Measurements from ENCODE around the gene CDKL1.
A peak's percentile ranks its signal among the peaks of the same experiment; 100 is the strongest.
"Not testable (repeated sequence)": the region's sequence is repeated elsewhere in the genome, so short reads cannot be mapped to it uniquely, and the experiment has no call there.

Gene CDKL1

GRCh38 chr14:50375760-50376159 lies 20.9 kb downstream of the CDKL1 start:
- Histone ChIP-seq H3K27me3 (ENCODE audit: control insufficient read depth in 1 of 2, insufficient read depth in 2 of 2, low read length in 2 of 2) (no peaks in the 10 kb centered on the region), H3K9ac (ENCODE audit: low read depth in 1 of 2, low read length in 2 of 2) (no peak overlapping the region), H3K36me3 (ENCODE audit: control insufficient read depth in 1 of 2, insufficient read depth in 2 of 2, low read length in 2 of 2) (peaks cover 12 to 14% of the 10 kb centered on the region in 2 donors), H3K4me1 (ENCODE audit: control insufficient read depth in 1 of 2, insufficient read depth in 2 of 2, low read length in 2 of 2) (no peaks in the 10 kb centered on the region), H3K9me3 (ENCODE audit: control insufficient read depth in 1 of 2, low read length in 2 of 2) (no peaks in the 10 kb centered on the region), H3K27ac (ENCODE audit: low read depth, low read length) (no peak overlapping the region), H3K4me3 (ENCODE audit: low read depth in 1 of 2, low read length in 2 of 2) (no peak overlapping the region)

DNA sequence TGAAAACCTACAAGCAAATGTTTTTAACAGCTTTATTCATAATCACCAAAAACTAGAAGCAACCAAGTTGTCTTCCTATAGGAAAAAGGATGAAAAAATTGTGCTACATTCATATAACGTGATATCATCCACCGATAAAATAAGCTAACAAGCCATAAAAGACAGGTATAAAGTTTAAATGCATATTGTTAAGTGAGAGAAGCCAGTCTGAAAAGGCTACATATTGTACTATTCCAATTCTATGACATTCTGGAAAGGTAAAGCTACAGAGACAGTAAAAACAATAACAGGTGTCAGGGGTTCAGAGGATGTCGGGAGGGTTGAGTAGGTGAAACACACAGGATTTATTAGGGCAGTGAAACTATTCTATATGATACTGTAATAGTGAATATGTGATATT lies 22.7 kb downstream of the CDKL1 start:
- H3K36me3 ChIP-seq (ENCODE audit: control insufficient read depth in 1 of 2, insufficient read depth in 2 of 2, low read length in 2 of 2): peaks cover 9 to 11% of the 10 kb centered on the region in 2 donors
- no peaks in the 10 kb centered on the region for H3K27me3 ChIP-seq (ENCODE audit: control insufficient read depth in 1 of 2, insufficient read depth in 2 of 2, low read length in 2 of 2)
- no peak overlapping the region for H3K9ac ChIP-seq (ENCODE audit: low read depth in 1 of 2, low read length in 2 of 2)
- no peak overlapping the region for H3K4me3 ChIP-seq (ENCODE audit: low read depth in 1 of 2, low read length in 2 of 2)
- H3K9me3 ChIP-seq (ENCODE audit: control insufficient read depth in 1 of 2, low read length in 2 of 2): no peaks in the 10 kb centered on the region
- no peaks in the 10 kb centered on the region for H3K4me1 ChIP-seq (ENCODE audit: control insufficient read depth in 1 of 2, insufficient read depth in 2 of 2, low read length in 2 of 2)
- no peak overlapping the region for H3K27ac ChIP-seq (ENCODE audit: low read depth, low read length)

DNA sequence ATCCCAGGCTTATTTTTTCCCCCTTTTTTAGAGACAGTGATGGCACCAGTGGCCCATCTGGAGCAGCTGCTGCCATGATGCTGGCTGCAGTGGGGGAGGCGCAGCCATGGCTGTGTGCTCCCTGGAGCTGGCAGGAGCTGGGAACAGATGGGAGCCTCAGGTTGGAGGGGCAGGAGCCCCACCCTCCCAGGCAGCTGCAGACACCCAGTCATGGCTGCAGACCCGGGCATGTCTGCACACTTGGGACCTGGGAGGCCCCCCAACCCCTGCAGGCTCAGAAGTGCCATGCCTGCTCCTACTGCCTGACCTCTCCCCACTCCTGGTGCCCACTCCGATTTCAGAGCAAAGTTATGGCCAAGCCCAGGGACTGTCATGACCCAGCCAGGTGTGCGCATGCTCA lies 25.1 kb downstream of the CDKL1 start:
- H3K4me1 ChIP-seq (ENCODE audit: control insufficient read depth in 1 of 2, insufficient read depth in 2 of 2, low read length in 2 of 2): peaks cover 5 to 11% of the 10 kb centered on the region in 2 donors
- H3K27me3 ChIP-seq (ENCODE audit: control insufficient read depth in 1 of 2, insufficient read depth in 2 of 2, low read length in 2 of 2): no peaks in the 10 kb centered on the region
- no peak overlapping the region for H3K9ac ChIP-seq (ENCODE audit: low read depth in 1 of 2, low read length in 2 of 2)
- H3K27ac ChIP-seq (ENCODE audit: low read depth, low read length): no peak overlapping the region
- no peaks in the 10 kb centered on the region for H3K9me3 ChIP-seq (ENCODE audit: control insufficient read depth in 1 of 2, low read length in 2 of 2)
- H3K4me3 ChIP-seq (ENCODE audit: low read depth in 1 of 2, low read length in 2 of 2): no peak overlapping the region
- no peaks in the 10 kb centered on the region for H3K36me3 ChIP-seq (ENCODE audit: control insufficient read depth in 1 of 2, insufficient read depth in 2 of 2, low read length in 2 of 2)

- H3K4me3 ChIP-seq (ENCODE audit: low read depth in 1 of 2, low read length in 2 of 2): no peak overlapping the region
- H3K27ac ChIP-seq (ENCODE audit: low read depth, low read length): peak overlapping the region; percentile 6
- no peaks in the 10 kb centered on the region for H3K36me3 ChIP-seq (ENCODE audit: control insufficient read depth in 1 of 2, insufficient read depth in 2 of 2, low read length in 2 of 2)
- H3K27me3 ChIP-seq (ENCODE audit: control insufficient read depth in 1 of 2, insufficient read depth in 2 of 2, low read length in 2 of 2): no peaks in the 10 kb centered on the region
- H3K4me1 ChIP-seq (ENCODE audit: control insufficient read depth in 1 of 2, insufficient read depth in 2 of 2, low read length in 2 of 2): peaks cover 33 to 40% of the 10 kb centered on the region in 2 donors
- H3K9ac ChIP-seq (ENCODE audit: low read depth in 1 of 2, low read length in 2 of 2): no peak overlapping the region
- no peaks in the 10 kb centered on the region for H3K9me3 ChIP-seq (ENCODE audit: control insufficient read depth in 1 of 2, low read length in 2 of 2)
Observed at GRCh38 chr14:50366589-50366988, 30.1 kb downstream of the CDKL1 start.

DNA sequence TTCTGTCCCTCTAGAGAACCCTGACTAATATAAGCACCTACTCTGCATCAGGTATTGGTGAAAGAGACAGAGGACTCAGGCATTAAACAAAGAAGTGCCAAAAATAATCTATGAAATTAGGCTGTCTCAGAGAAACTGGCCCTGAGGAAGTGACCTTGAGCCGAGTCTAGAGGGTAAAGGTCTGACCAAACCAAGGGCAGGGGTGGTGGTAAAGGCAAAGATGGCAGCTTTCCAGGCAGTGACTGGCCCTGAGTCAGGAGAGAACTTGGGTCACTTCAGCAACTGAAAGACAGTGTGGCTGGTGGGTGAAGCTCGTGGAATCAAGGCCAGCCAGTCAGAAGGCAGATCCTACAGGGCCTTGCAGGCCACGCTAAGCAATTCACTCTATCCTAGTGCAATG lies 30.6 kb downstream of the CDKL1 start:
- H3K9me3 ChIP-seq (ENCODE audit: control insufficient read depth in 1 of 2, low read length in 2 of 2): no peaks in the 10 kb centered on the region
- H3K27ac ChIP-seq (ENCODE audit: low read depth, low read length): peak overlapping the region; percentile 6
- no peak overlapping the region for H3K9ac ChIP-seq (ENCODE audit: low read depth in 1 of 2, low read length in 2 of 2)
- no peaks in the 10 kb centered on the region for H3K36me3 ChIP-seq (ENCODE audit: control insufficient read depth in 1 of 2, insufficient read depth in 2 of 2, low read length in 2 of 2)
- peaks cover 33 to 40% of the 10 kb centered on the region in 2 donors for H3K4me1 ChIP-seq (ENCODE audit: control insufficient read depth in 1 of 2, insufficient read depth in 2 of 2, low read length in 2 of 2)
- H3K4me3 ChIP-seq (ENCODE audit: low read depth in 1 of 2, low read length in 2 of 2): no peak overlapping the region
- no peaks in the 10 kb centered on the region for H3K27me3 ChIP-seq (ENCODE audit: control insufficient read depth in 1 of 2, insufficient read depth in 2 of 2, low read length in 2 of 2)

DNA sequence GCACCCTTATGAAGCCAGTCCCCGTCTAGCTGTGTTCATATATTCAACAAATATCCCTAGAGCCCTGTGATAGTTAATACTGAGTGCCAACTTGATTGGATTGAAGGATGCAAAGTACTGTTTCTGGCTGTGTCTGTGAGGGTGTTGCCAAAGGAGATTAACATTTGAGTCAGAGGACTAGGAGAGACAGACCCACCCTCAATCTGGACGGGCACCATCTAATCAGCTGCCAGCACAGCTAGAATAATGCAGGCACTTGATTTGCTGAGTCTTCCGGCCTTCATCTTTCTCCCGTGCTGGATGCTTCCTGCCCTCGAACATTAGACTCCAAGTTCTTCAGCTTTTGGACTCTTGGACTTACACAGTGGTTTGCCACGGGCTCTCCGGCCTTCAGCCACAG lies 31.1 kb downstream of the CDKL1 start:
- Histone ChIP-seq H3K4me1 (ENCODE audit: control insufficient read depth in 1 of 2, insufficient read depth in 2 of 2, low read length in 2 of 2) (peaks cover 33 to 40% of the 10 kb centered on the region in 2 donors), H3K27ac (ENCODE audit: low read depth, low read length) (peak overlapping the region; percentile 6)
- H3K9ac ChIP-seq (ENCODE audit: low read depth in 1 of 2, low read length in 2 of 2); H3K9me3 ChIP-seq (ENCODE audit: control insufficient read depth in 1 of 2, low read length in 2 of 2); H3K36me3 ChIP-seq (ENCODE audit: control insufficient read depth in 1 of 2, insufficient read depth in 2 of 2, low read length in 2 of 2); H3K4me3 ChIP-seq (ENCODE audit: low read depth in 1 of 2, low read length in 2 of 2); H3K27me3 ChIP-seq (ENCODE audit: control insufficient read depth in 1 of 2, insufficient read depth in 2 of 2, low read length in 2 of 2): not testable (repeated sequence)

DNA sequence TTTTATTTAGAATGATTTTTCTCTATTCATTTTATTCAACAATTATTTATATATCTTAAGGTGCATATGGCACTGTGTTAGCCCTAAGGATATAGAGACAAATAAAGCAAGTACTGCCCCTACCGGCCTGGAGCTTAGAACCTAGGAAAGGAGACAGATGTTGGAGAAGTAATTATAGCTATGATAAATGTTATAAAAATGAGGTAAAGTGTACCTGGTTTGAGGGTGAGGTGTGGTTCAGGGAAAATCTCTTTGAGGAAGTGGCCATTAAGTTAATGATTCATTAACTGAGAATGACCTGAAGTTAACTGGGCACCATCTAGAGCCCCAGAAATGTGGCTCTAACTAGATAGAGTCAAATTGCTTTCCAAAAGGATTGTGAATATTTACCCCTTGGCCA lies 31.9 kb downstream of the CDKL1 start:
- H3K4me3 ChIP-seq (ENCODE audit: low read depth in 1 of 2, low read length in 2 of 2): no peak overlapping the region
- peaks cover 33 to 40% of the 10 kb centered on the region in 2 donors for H3K4me1 ChIP-seq (ENCODE audit: control insufficient read depth in 1 of 2, insufficient read depth in 2 of 2, low read length in 2 of 2)
- no peaks in the 10 kb centered on the region for H3K36me3 ChIP-seq (ENCODE audit: control insufficient read depth in 1 of 2, insufficient read depth in 2 of 2, low read length in 2 of 2)
- peak overlapping the region; percentile 57 for H3K27ac ChIP-seq (ENCODE audit: low read depth, low read length)
- no peak overlapping the region for H3K9ac ChIP-seq (ENCODE audit: low read depth in 1 of 2, low read length in 2 of 2)
- no peaks in the 10 kb centered on the region for H3K27me3 ChIP-seq (ENCODE audit: control insufficient read depth in 1 of 2, insufficient read depth in 2 of 2, low read length in 2 of 2)
- H3K9me3 ChIP-seq (ENCODE audit: control insufficient read depth in 1 of 2, low read length in 2 of 2): no peaks in the 10 kb centered on the region

- Histone ChIP-seq H3K9me3 (ENCODE audit: control insufficient read depth in 1 of 2, low read length in 2 of 2) (no peaks in the 10 kb centered on the region), H3K36me3 (ENCODE audit: control insufficient read depth in 1 of 2, insufficient read depth in 2 of 2, low read length in 2 of 2) (peaks cover 2 to 3% of the 10 kb centered on the region in 2 donors), H3K9ac (ENCODE audit: low read depth in 1 of 2, low read length in 2 of 2) (peak overlapping the region; percentile 22 to 36), H3K27me3 (ENCODE audit: control insufficient read depth in 1 of 2, insufficient read depth in 2 of 2, low read length in 2 of 2) (no peaks in the 10 kb centered on the region), H3K4me1 (ENCODE audit: control insufficient read depth in 1 of 2, insufficient read depth in 2 of 2, low read length in 2 of 2) (peaks cover 33 to 40% of the 10 kb centered on the region in 2 donors), H3K27ac (ENCODE audit: low read depth, low read length) (peak overlapping the region; percentile 38), H3K4me3 (ENCODE audit: low read depth in 1 of 2, low read length in 2 of 2) (peak overlapping the region; percentile 48 to 64)
Observed at GRCh38 chr14:50363714-50364111, 33.0 kb downstream of the CDKL1 start.

DNA sequence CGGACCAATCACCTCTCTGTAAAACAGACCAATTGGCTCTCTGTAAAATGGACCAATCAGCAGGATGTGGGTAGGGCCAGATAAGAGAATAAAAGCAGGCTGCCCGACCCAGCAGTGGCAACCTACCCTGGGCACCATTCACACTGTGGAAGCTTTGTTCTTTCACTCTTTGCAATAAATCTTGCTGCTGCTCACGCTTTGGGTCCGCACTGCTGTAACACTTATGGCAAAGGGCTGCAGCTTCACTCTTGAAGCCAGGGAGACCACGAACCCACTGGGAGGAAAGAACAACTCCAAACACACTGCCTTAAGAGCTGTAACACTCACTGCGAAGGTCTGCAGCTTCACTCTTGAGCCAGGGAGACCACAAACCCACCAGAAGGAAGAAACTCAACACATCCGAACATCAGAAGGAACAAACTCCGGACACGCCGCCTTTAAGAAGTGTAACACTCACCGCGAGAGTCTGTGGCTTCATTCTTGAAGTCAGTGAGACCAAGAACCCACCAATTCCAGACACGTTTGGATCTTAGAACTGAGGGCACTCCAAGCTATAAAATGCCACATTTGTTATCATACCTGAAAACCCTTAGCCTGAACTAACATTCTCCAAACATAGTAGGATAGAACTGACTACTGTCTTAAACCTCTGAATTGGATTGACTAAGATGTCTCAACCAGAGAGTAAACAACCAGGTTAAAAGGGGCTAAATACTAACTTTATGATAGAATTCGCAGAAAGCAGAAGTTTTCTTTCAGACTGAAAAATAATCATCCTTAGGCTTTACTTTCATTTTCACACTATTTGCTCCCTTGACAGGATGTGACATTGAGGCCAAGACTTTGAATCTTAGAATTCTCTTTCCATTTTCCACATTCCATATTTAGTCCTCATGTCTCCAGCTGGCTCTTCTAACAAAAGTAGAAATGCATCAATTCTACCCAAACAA lies 33.6 kb downstream of the CDKL1 start:
- H3K36me3 ChIP-seq (ENCODE audit: control insufficient read depth in 1 of 2, insufficient read depth in 2 of 2, low read length in 2 of 2): peaks cover 3% of the 10 kb centered on the region in 2 donors
- peak overlapping the region; percentile 22 to 36 for H3K9ac ChIP-seq (ENCODE audit: low read depth in 1 of 2, low read length in 2 of 2)
- H3K9me3 ChIP-seq (ENCODE audit: control insufficient read depth in 1 of 2, low read length in 2 of 2): no peaks in the 10 kb centered on the region
- H3K4me1 ChIP-seq (ENCODE audit: control insufficient read depth in 1 of 2, insufficient read depth in 2 of 2, low read length in 2 of 2): peaks cover 33 to 40% of the 10 kb centered on the region in 2 donors
- peak overlapping the region; percentile 38 for H3K27ac ChIP-seq (ENCODE audit: low read depth, low read length)
- H3K27me3 ChIP-seq (ENCODE audit: control insufficient read depth in 1 of 2, insufficient read depth in 2 of 2, low read length in 2 of 2): no peaks in the 10 kb centered on the region
- H3K4me3 ChIP-seq (ENCODE audit: low read depth in 1 of 2, low read length in 2 of 2): peak overlapping the region; percentile 48 to 64

- H3K27ac ChIP-seq (ENCODE audit: low read depth, low read length); H3K9ac ChIP-seq (ENCODE audit: low read depth in 1 of 2, low read length in 2 of 2); H3K9me3 ChIP-seq (ENCODE audit: control insufficient read depth in 1 of 2, low read length in 2 of 2); H3K36me3 ChIP-seq (ENCODE audit: control insufficient read depth in 1 of 2, insufficient read depth in 2 of 2, low read length in 2 of 2); H3K27me3 ChIP-seq (ENCODE audit: control insufficient read depth in 1 of 2, insufficient read depth in 2 of 2, low read length in 2 of 2); H3K4me3 ChIP-seq (ENCODE audit: low read depth in 1 of 2, low read length in 2 of 2): not testable (repeated sequence)
- H3K4me1 ChIP-seq (ENCODE audit: control insufficient read depth in 1 of 2, insufficient read depth in 2 of 2, low read length in 2 of 2): peaks cover 30 to 32% of the 10 kb centered on the region in 2 donors
Observed at GRCh38 chr14:50361473-50362403, 34.9 kb downstream of the CDKL1 start.

Measured in duodenal mucosa (tissue), 2 donors.